Measurements from ENCODE around the gene TANGO2. TPM values are rescaled to one million over a fixed set of nuclear protein-coding genes. Genes with fewer than 3 reads are reported as not detected.

The TANGO2 gene
- total and polyA plus RNA-seq, 9 of the 15 experiments (the other 6 are each of a cell fraction or from before 2014, with no cell fraction given) = 15.5 to 94.9 (median 70.1) TPM

GRCh38 chr22:20011123-20011992 is 9.6 kb upstream of the TANGO2 start (continued):
- TF ChIP-seq ZNF696 (CRISPR knock-in tag; conservative IDR thresholded peaks at IDR 0.05) = no peak
- TF ChIP-seq ZNF75A (CRISPR knock-in tag; IDR thresholded peaks at IDR 0.05) = no peak
- TF ChIP-seq SMARCE1 (IDR thresholded peaks at IDR 0.05) = no peak
- TF ChIP-seq NBN (IDR thresholded peaks at IDR 0.05; ENCODE audit: low read depth) = no peak
- TF ChIP-seq POLR2B (IDR thresholded peaks at IDR 0.05; ENCODE audit: low read depth, partially characterized antibody) = no peak
- no peak for TF ChIP-seq SPI1 (IDR thresholded peaks at IDR 0.05; ENCODE audit: borderline replicate concordance, low read depth, low read length)
- TF ChIP-seq SAP30 (IDR thresholded peaks at IDR 0.05; ENCODE audit: borderline replicate concordance, insufficient read depth, low read depth, low read length, poor library complexity, severe bottlenecking) = peak; percentile 48
- no peak for TF ChIP-seq CHCHD3 (CRISPR knock-in tag; IDR thresholded peaks at IDR 0.05)
- TF ChIP-seq ZFP30 (CRISPR knock-in tag; IDR thresholded peaks at IDR 0.05; ENCODE audit: borderline replicate concordance) = no peak
- no peak for TF ChIP-seq ZBTB11 (CRISPR knock-in tag; IDR thresholded peaks at IDR 0.05)
- TF ChIP-seq ZNF395 (CRISPR knock-in tag; IDR thresholded peaks at IDR 0.05) = no peak
- TF ChIP-seq GATA2 (CRISPR knock-in tag; IDR thresholded peaks at IDR 0.05) = no peak
- TF ChIP-seq ZBTB1 (CRISPR knock-in tag; IDR thresholded peaks at IDR 0.05; ENCODE audit: borderline replicate concordance, low read depth) = no peak
- no peak for TF ChIP-seq PRDM10 (IDR thresholded peaks at IDR 0.05; ENCODE audit: partially characterized antibody)
- TF ChIP-seq HINFP (tag; conservative IDR thresholded peaks at IDR 0.05; ENCODE audit: low read depth) = no peak

All from K562 (cell line).